Esophagus squamous epithelium (tissue), 4 donors: Measurements from ENCODE around the gene UPF1.

Experiments
- POLR2A ChIP-seq, 4 donors: fragments of 450-650 bp; IDR thresholded peaks; one replicate each; pipeline ENCODE4 v1.6.1; 2017; ENCODE audit warnings: antibody characterized with exemption in 4 of 4, mild to moderate bottlenecking in 4 of 4, moderate library complexity in 3 of 4
- TF ChIP-seq, protein P1 (sequence below), 6 experiments: fragments of 450-650 bp in 4 of 6; fragments of 200-600 bp in 2 of 6; sonication (generic) in 2 of 6; IDR thresholded peaks; one replicate each; pipeline ENCODE4 v1.5.1; 2016 to 2019; ENCODE audit warnings: antibody characterized with exemption in 6 of 6, mild to moderate bottlenecking in 4 of 6, moderate library complexity in 4 of 6

GRCh38 chr19:18814063-18814462 is 17.7 kb upstream of the UPF1 start:
- TF ChIP-seq, protein P1, sequence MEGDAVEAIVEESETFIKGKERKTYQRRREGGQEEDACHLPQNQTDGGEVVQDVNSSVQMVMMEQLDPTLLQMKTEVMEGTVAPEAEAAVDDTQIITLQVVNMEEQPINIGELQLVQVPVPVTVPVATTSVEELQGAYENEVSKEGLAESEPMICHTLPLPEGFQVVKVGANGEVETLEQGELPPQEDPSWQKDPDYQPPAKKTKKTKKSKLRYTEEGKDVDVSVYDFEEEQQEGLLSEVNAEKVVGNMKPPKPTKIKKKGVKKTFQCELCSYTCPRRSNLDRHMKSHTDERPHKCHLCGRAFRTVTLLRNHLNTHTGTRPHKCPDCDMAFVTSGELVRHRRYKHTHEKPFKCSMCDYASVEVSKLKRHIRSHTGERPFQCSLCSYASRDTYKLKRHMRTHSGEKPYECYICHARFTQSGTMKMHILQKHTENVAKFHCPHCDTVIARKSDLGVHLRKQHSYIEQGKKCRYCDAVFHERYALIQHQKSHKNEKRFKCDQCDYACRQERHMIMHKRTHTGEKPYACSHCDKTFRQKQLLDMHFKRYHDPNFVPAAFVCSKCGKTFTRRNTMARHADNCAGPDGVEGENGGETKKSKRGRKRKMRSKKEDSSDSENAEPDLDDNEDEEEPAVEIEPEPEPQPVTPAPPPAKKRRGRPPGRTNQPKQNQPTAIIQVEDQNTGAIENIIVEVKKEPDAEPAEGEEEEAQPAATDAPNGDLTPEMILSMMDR (IDR thresholded peaks at IDR 0.05), result no peak
- TF ChIP-seq POLR2A (IDR thresholded peaks at IDR 0.05), result no peak
